ENCODE results near the gene PIK3C2G. TPM values are rescaled to one million over a fixed set of nuclear protein-coding genes. Genes with fewer than 3 reads are reported as not detected.

PIK3C2G gene
- total and polyA plus RNA-seq, 2 of the 4 experiments (the other 2 are of a cell fraction) = not detected

- dilution Hi-C loops (cut with HindIII; ENCODE audit: low sequenced_read_pairs, unreplicated experiment) = no loop called here
- H3K14ac ChIP-seq (replicated peaks; ENCODE audit: low read depth, low read length) = no peak overlapping the region
- ATAC-seq (ENCODE audit: low read depth) (peak; percentile 21; the same call in 1 of the 2 replicates), DNase-seq (no peak)
- no peak overlapping the region; the same call in 1 of the 2 replicates for H3K23ac ChIP-seq (ENCODE audit: low read depth, low read length)
- H2BK20ac ChIP-seq (ENCODE audit: low read depth, low read length) = no peak overlapping the region
- in situ Hi-C loops (cut with MboI; ENCODE audit: low sequenced_read_pairs) = no loop called here
- H4K5ac ChIP-seq (ENCODE audit: low read depth, low read length) = no peak overlapping the region
- no peak overlapping the region for H2BK15ac ChIP-seq (ENCODE audit: low read depth, low read length)
- TF ChIP-seq MAZ (IDR thresholded peaks at IDR 0.05; ENCODE audit: borderline replicate concordance, low read depth, low read length) = no peak
- TF ChIP-seq MXI1 (IDR thresholded peaks at IDR 0.05; ENCODE audit: borderline replicate concordance, low read depth, low read length) = no peak
- TF ChIP-seq USF2 (IDR thresholded peaks at IDR 0.05; ENCODE audit: low read depth, low read length) = no peak
- TF ChIP-seq NFE2L2 (IDR thresholded peaks at IDR 0.05; ENCODE audit: low read depth, low read length) = no peak
- no peak for TF ChIP-seq FOS (IDR thresholded peaks at IDR 0.05; ENCODE audit: low read depth, low read length)
- no peak for TF ChIP-seq CHD1 (IDR thresholded peaks at IDR 0.05; ENCODE audit: low read depth, low read length)
- TF ChIP-seq CEBPB (IDR thresholded peaks at IDR 0.05; ENCODE audit: low read depth, low read length) = no peak
- no peak for TF ChIP-seq MAFK (IDR thresholded peaks at IDR 0.05; ENCODE audit: low read depth, low read length)
- no peak for TF ChIP-seq POLR2A (IDR thresholded peaks at IDR 0.05; ENCODE audit: low read depth, low read length)
- TF ChIP-seq BHLHE40 (IDR thresholded peaks at IDR 0.05; ENCODE audit: low read depth, low read length) = no peak
- TF ChIP-seq SMC3 (IDR thresholded peaks at IDR 0.05; ENCODE audit: low read depth, low read length) = no peak
- TF ChIP-seq RFX5 (IDR thresholded peaks at IDR 0.05; ENCODE audit: low read depth, low read length) = no peak
- no peak for TF ChIP-seq RAD21 (IDR thresholded peaks at IDR 0.05; ENCODE audit: low read length)
- H2AK5ac ChIP-seq (ENCODE audit: low read depth, low read length) = no peak overlapping the region
- H3K4me1 ChIP-seq (ENCODE audit: control insufficient read depth, insufficient read depth, low read length) = peaks cover 1% of the 10 kb centered on the region; the same call in 1 of the 2 replicates
- intact Hi-C loops (cut with micrococcal nuclease) = loop anchor here (10.0 kb wide), 1 partner anchor 589 kb away; no protein-coding TSS in a partner anchor
- no peak overlapping the region for H2AFZ ChIP-seq (replicated peaks; ENCODE audit: low read length, poor library complexity)
- H2AK9ac ChIP-seq (replicated peaks; ENCODE audit: low read depth, low read length, poor library complexity) = no peak overlapping the region
- no TSS peak for BruUV-seq (replicated peaks)
- H3K56ac ChIP-seq (ENCODE audit: extremely low read depth, insufficient read depth, low read length) = no peak overlapping the region
- no peaks in the 10 kb centered on the region for H3K36me3 ChIP-seq (ENCODE audit: control insufficient read depth, insufficient read depth, low read length)
- POLR2A ChIA-PET (ENCODE audit: unreplicated experiment) = no interaction called here
- no peaks in the 10 kb centered on the region for H3K27me3 ChIP-seq (ENCODE audit: control insufficient read depth, insufficient read depth, low read length)
- no peak overlapping the region for H3K4me2 ChIP-seq (ENCODE audit: low read depth, low read length)
- no peaks in the 10 kb centered on the region for H4K20me1 ChIP-seq (ENCODE audit: insufficient read depth, low read length)
- H3K27ac ChIP-seq (ENCODE audit: insufficient read depth, low read length) = no peak overlapping the region
- H2BK5ac ChIP-seq (ENCODE audit: low read depth, low read length, poor library complexity, severe bottlenecking) = no peak overlapping the region
- no peak overlapping the region for H3K18ac ChIP-seq (ENCODE audit: low read depth, low read length)
- no peaks in the 10 kb centered on the region for H3K79me1 ChIP-seq (ENCODE audit: low read depth in 1 of 2, low read length in 2 of 2)
- H3K9me1 ChIP-seq (ENCODE audit: insufficient read depth, low read length) = no peaks in the 10 kb centered on the region
- H2BK120ac ChIP-seq (ENCODE audit: low read depth, low read length) = no peak overlapping the region
- H3K9ac ChIP-seq (ENCODE audit: low read depth, low read length) = no peak overlapping the region
- CTCF ChIA-PET = no interaction called here
- no peak overlapping the region for H3K4ac ChIP-seq (ENCODE audit: low read depth, low read length)
- no peaks in the 10 kb centered on the region for H3K9me3 ChIP-seq (ENCODE audit: control insufficient read depth, insufficient read depth, low read length)
- H3K4me3 ChIP-seq (ENCODE audit: insufficient read depth, low read depth, low read length) = no peak overlapping the region
- H4K91ac ChIP-seq (ENCODE audit: insufficient read depth, low read depth, low read length) = no peak overlapping the region
- H4K8ac ChIP-seq (ENCODE audit: low read depth in 2 of 2, low read length in 2 of 2) = no peak overlapping the region
Observed at GRCh38 chr12:18595412-18595811, 334.1 kb downstream of the PIK3C2G start.

Data from IMR-90 (cell line).